GM21447 (cell line): ENCODE results near the gene CDKN1A.
A peak's percentile ranks its signal among the peaks of the same experiment; 100 is the strongest.

Experiments
- ATAC-seq: cut with Tn5 transposase; IDR thresholded peaks from one replicate; pipeline ENCODE4 v1.9.1; 2021; ENCODE audit not compliant: unreplicated experiment

The CDKN1A gene

GRCh38 chr6:36655085-36655724, 23.3 kb upstream of the CDKN1A start:
- ATAC-seq: no peak

DNA sequence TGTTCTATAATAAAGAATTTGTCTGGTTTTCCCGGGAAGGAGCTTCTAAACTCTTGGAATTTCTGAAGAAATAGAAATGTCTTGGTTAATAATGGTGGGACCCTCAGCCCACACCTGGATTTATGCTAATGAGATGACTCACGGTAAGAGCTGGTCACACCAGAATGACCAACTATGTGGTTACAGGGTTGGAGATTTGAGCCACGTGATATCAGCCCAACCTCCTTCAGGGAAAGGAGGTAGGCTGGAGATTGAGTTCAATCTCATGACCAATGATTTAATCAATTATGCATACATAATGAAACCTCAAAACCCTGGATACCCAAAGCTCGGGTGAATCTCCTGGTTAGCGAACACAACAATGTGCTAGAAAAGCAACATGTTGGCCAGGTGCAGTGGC, 22.1 kb upstream of the CDKN1A start:
- no peak for ATAC-seq

DNA sequence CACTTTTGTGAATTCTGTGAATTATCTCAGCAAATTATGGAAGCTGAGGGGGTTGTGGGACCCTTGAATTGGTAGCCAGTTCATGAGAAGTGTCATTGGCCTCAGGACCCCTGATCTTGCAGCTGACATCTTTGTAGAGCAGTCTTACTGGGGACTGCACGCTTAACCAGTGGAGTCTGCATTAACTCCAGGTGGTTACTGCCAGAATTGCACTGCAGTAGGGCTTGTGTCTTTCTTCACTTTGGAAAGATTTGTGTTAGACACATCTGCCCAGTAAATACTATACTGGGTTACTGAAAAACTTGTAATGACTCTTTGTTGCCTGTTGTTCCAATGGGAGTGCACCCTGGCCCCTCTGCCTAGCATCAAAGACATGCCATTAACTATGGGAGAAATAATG, 21.2 kb upstream of the CDKN1A start:
- ATAC-seq: no peak

DNA sequence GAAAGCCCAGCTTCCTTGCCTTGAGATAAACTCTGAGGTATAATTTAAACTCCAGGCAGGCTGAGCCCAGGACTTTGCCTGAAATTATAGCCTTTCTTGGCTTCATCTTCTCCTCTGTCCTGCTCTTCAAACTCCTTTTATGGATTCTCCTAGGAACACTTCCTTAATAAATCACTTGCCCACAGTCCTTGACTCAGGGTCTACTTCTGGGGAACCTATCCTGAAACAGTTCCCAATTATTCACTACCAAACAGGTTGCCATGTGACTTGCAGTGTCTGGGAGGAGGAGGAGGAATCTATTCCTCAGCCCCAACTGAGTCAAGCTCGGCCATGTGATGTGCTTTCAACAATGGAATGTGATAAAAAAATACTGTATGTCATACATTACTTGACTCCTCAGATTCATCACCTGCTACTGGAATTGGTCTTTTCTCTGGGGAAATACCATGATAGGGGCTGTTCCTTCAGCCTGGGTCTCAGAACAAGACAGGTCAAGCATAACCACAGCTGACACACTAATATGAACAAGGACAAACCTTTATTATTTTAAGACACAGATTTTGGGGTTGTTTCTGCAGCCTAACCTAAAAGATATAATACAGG, 20.5 kb upstream of the CDKN1A start:
- no peak for ATAC-seq

GRCh38 chr6:36659271-36659670, 19.2 kb upstream of the CDKN1A start:
- ATAC-seq: no peak

DNA sequence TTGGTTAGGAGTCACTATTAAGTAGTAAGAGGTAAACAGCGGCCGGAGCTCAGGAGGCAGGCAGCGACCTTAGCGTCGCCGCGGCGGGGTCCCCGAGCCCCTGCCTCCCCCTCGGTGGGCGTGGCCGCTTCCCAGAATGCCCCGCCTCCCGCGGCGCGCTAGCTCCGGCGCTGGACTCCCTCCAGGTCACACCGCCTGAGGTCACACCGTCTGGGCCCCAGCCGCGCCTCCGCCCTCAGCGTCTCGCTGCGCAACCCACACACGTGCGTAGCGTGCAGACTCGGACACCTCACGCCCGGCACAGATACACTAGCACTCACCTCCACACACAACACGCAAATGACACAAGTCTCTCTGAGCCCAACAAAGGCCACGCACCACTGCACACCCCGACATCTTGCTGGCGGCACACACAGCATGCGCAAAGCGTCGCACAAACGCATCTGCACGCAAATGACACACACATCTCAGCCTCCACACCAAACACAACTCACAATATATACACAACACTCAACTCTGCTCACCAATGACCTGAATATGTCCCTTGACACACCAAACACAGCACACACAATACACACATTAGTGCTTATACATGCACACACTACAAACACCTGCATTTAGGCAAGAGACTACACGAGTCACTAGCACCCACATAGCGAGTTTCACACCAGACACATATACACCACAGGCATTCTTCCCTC, 17.6 kb upstream of the CDKN1A start:
- no peak for ATAC-seq

GRCh38 chr6:36662380-36662779, 16.1 kb upstream of the CDKN1A start:
- ATAC-seq: no peak

DNA sequence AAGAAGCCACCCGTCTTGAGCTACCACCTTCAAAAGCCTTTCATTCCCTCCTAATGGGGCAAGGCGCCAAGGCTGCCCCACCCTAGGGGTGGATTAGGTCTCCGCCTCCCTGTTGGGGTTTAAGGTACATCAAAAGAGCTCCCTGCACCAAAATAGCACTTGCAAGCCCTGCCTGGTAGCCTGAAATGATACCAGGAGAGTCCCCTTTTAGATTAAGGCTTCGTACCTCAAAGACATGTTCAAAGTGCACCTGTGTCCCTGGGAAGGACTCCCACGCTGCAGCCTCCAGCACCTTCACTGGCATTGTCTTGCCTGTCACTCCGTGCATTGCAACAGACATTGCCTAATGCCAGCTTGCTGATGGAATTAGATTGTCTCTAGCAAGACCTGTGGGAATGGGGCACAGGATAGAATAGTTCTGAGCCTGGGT, 15.7 kb upstream of the CDKN1A start:
- ATAC-seq: no peak

DNA sequence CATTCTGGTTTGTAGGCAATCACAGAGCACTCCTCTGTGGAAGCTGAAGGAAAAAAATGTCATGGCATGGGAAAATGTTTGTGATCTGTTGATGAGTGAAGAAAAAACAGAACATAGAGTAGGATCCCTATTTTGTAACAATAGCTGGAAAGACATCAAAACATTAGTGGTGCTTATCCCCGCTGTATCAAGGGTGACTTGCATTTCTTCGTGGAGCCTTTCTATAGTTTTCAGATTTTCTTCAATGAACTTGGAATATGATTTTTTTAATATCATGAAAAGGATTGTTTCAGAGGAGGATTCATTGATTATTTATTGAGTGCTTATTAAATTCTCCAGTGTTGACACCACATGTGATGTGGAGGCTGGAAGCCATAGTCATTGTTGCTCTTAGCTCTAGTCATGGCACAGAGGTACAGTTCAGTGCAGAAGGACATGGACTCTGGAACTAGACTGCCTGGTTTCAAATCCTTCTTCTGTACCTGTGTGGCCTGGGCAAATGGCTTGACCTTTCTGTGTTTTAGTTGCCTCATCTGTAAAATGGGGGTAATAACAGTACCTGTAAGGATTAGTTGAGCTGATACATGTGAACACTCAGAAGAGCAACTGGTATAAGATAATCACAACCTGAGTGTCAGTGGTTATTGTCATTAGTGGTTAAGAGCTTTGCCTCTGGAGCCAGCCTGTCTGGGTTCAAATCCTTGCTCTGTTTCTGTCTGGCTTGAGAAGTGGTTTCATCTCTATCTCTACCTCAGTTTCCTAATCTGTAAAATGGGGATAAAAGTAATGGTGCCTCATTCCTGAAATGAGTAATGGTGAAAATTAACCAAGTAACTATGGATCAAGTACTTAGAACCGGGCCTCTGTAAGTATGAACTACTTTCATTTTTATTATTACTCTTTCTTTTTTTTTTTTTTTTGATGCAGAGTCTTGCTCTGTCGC, 14.7 kb upstream of the CDKN1A start:
- no peak for ATAC-seq

DNA sequence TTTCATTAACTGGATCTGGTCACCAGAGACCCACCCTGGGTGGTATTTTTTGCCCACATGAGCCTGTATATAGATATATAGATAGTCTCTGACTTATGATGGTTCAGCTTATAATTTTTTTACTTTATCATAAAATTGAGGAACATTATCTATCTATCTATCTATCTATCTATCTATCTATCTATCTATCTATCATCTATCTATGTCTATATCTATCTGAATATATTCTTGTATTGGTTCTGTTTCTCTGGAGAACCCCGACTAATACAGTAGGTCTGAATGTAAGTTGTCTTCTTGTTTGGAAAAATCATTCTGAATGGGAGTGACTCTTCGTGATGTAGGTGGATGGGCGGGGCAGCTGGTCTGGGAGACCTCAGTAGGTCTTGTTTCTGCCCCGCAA, 13.3 kb upstream of the CDKN1A start:
- ATAC-seq: no peak

DNA sequence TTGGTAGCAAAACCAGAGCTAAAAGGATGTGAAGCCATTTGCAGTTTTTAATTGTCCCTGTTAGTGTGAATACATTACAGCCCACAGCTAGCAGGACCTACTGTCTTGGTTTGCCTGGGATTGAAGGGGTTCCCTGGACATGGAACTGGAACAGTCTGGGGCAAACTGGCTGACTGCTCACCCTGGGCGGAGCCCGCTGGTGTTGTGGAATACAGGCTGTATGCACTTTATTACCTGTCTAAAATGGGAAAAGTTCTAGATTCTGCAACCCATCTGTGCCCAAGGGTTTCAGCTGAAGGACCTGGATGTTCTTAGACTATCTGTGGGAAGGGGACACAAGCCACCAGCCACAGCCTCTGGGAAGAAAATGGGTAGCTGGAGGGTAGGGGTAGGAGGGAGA, 12.2 kb upstream of the CDKN1A start:
- no peak for ATAC-seq

DNA sequence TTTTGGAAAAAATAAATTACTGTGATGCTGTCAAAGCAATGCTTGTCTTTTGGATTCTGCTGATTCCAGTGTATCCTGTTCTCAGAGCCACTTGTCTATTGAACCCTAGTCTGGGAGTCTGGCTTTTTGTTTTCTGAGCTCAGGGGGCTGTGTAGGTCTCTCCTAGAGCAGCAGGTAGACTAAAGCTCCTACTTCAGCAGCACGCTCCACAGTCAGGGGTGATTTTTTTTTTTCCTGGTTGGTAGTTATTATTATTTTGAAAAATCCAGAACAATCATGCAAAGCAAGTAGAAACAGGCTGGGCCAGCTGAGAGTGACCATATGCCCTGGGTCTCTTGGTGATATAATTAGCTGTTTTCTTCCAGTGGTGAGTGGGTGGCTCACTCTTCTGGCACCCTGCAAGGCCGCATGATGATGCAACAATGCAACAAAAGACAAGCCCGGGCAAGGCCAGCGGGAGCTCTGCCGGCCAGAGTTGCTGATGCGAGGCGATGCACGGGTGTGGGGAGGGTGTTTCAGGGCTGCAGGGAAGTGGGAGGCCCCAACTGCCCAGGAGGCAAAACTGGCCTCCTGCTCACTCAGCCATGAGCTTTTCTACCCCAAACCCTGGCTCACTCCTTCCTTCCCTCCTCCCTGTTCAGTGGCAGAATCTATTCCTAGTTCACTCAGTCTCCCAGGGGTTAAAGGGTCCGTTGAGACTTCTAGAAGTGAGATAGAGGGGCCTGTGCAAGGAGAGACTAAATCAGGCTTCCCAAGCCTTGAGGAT, 11.5 kb upstream of the CDKN1A start:
- peak; percentile 69 for ATAC-seq

DNA sequence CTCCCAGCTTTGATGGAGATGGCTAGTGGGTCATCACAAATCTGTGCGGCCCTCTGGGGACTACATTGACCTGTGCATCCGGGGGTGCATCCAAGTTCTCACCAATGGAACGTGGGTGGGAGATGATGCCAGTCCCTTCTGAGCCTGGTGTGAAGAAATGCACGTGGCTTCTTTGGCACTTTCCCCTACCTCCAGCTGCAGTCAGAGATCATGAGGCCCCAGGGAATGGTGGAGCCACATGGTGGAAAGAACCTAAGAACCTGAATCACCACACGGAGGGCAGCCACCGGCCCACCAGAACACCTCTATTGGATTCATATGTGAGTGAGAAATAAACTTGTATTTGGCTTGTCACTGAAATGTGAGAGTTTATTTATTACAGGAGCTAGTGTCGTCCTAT, 9.9 kb upstream of the CDKN1A start:
- ATAC-seq: no peak

GRCh38 chr6:36669002-36669401, 9.5 kb upstream of the CDKN1A start:
- ATAC-seq: no peak

- ATAC-seq: no peak
Observed at GRCh38 chr6:36670271-36670670, 8.2 kb upstream of the CDKN1A start.

DNA sequence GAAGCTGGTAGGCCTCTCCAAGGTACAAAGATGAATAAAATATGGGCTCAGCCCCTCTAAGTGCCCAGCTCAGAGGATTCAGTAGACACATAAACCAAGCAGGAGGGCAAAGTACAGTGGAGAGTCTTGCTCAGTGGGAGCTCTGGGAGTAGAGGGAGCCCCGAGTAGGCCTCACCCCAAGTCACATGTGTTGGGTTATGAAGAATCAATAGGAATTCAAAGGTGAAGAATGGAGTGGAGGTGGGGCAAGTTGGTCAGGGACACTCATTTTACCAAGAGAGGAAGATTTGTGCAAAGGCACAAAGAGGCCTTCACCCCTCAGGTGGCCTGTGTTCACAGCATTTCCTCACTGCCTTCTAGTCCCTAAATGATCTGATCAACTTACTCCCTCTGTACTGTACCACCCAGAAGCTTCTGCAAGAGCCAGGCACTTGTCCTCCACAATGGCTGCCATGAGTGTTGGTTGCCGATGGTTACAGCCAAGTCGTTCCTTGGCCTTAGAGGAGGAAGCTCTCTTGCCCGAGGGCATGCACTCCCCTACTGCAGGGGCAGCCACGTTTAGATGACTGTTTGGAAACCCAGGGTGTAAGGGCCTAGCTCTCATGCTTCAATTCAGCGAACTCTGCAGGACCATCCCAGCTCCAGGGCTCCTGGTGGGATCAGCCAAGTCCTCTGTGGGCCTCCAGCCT, 6.7 kb upstream of the CDKN1A start:
- no peak for ATAC-seq

- no peak for ATAC-seq
Observed at GRCh38 chr6:36673882-36674281, 4.6 kb upstream of the CDKN1A start.

DNA sequence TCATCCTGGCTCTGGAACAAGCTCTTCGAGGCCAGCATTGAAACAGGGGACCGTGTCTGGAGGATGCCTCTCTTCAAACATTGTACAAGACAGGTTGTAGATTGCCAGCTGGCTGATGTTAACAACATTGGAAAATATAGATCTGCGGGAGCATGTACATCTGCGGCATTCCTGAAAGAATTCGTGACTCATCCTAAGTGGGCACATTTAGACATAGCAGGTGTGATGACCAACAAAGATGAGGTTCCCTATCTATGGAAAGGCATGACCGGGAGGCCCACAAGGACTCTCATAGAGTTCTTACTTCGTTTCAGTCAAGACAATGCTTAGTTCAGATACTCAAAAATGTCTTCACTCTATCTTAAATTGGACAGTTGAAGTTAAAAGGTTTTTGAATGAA, 3.6 kb upstream of the CDKN1A start:
- ATAC-seq: no peak

DNA sequence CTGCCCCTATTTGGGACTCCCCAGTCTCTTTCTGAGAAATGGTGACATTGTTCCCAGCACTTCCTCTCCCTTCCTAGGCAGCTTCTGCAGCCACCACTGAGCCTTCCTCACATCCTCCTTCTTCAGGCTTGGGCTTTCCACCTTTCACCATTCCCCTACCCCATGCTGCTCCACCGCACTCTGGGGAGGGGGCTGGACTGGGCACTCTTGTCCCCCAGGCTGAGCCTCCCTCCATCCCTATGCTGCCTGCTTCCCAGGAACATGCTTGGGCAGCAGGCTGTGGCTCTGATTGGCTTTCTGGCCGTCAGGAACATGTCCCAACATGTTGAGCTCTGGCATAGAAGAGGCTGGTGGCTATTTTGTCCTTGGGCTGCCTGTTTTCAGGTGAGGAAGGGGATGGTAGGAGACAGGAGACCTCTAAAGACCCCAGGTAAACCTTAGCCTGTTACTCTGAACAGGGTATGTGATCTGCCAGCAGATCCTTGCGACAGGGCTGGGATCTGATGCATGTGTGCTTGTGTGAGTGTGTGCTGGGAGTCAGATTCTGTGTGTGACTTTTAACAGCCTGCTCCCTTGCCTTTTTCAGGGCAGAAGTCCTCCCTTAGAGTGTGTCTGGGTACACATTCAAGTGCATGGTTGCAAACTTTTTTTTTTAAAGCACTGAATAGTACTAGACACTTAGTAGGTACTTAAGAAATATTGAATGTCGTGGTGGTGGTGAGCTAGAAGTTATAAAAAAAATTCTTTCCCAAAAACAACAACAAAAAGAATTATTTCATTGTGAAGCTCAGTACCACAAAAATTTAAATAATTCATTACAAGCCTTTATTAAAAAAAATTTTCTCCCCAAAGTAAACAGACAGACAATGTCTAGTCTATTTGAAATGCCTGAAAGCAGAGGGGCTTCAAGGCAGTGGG, 2.1 kb upstream of the CDKN1A start:
- no peak for ATAC-seq
